Neural progenitor cell (in vitro differentiated cells): ENCODE data around the gene CARD19. TPM values are rescaled to one million over a fixed set of nuclear protein-coding genes. Genes with fewer than 3 reads are reported as not detected.

Source experiments
- DNase-seq: peaks from one replicate; pipeline ENCODE4 v3.0.0-alpha.2; 2016; ENCODE audit warnings: low spot score
- H2AFZ ChIP-seq: fragments of 200-600 bp; sonication (generic); replicated peaks from 2 replicates; pipeline ENCODE4 v1.6.1; 2016; ENCODE audit warnings: antibody characterized with exemption
- H3F3A ChIP-seq: fragments of 200-600 bp; sonication (generic); 2 replicates; pipeline ENCODE4 v1.6.1; 2016; ENCODE audit warnings: antibody characterized with exemption, low read depth
- H3K27ac ChIP-seq: fragments of 200-600 bp; sonication (generic); 2 replicates; pipeline ENCODE4 v1.5.1; 2016; ENCODE audit warnings: mild to moderate bottlenecking
- H3K27me3 ChIP-seq: fragments of 200-600 bp; sonication (generic); 2 replicates; pipeline ENCODE4 v1.6.1; 2016; ENCODE audit warnings: mild to moderate bottlenecking, moderate library complexity
- H3K36me3 ChIP-seq: fragments of 200-600 bp; sonication (generic); 2 replicates; pipeline ENCODE4 v1.5.1; 2016
- H3K4me1 ChIP-seq: fragments of 200-600 bp; sonication (generic); 2 replicates; pipeline ENCODE4 v1.6.1; 2016; ENCODE audit warnings: mixed run types
- H3K4me2 ChIP-seq: fragments of 200-600 bp; sonication (generic); 2 replicates; pipeline ENCODE4 v1.6.1; 2016
- H3K4me3 ChIP-seq: fragments of 200-600 bp; sonication (generic); 2 replicates; pipeline ENCODE4 v1.5.1; 2016
- H3K79me2 ChIP-seq: fragments of 200-600 bp; sonication (generic); 2 replicates; pipeline ENCODE4 v1.6.1; 2016; ENCODE audit warnings: low read depth
- H3K9ac ChIP-seq: fragments of 200-600 bp; sonication (generic); 2 replicates; pipeline ENCODE4 v1.6.1; 2016
- H3K9me3 ChIP-seq: fragments of 200-600 bp; sonication (generic); 2 replicates; pipeline ENCODE4 v1.5.1; 2016; ENCODE audit warnings: low read depth
- H4K20me1 ChIP-seq: fragments of 200-600 bp; sonication (generic); 2 replicates; pipeline ENCODE4 v1.6.1; 2016; ENCODE audit warnings: low read depth
- H3K27ac Mint-ChIP-seq: 3 replicates; pipeline ENCODE4 v1.8.0; 2021; ENCODE audit warnings: mixed read lengths
- H3K27me3 Mint-ChIP-seq: 2 replicates; pipeline ENCODE4 v1.8.0; 2022; ENCODE audit warnings: low read depth, mild to moderate bottlenecking, inconsistent platforms, moderate library complexity, mixed read lengths; ENCODE audit not compliant: insufficient read depth
- H3K36me3 Mint-ChIP-seq: 3 replicates; pipeline ENCODE4 v1.8.0; 2021; ENCODE audit warnings: mixed read lengths
- H3K4me1 Mint-ChIP-seq: 3 replicates; pipeline ENCODE4 v1.8.0; 2021; ENCODE audit warnings: mixed read lengths
- H3K4me3 Mint-ChIP-seq: 3 replicates; pipeline ENCODE4 v1.8.0; 2021; ENCODE audit warnings: mild to moderate bottlenecking, moderate library complexity, mixed read lengths
- H3K9me3 Mint-ChIP-seq: 3 replicates; pipeline ENCODE4 v1.8.0; 2020; ENCODE audit warnings: mixed read lengths
- CTCF ChIP-seq: fragments of 200-600 bp; sonication (generic); IDR thresholded peaks from 2 replicates; pipeline ENCODE4 v1.5.1; 2017; ENCODE audit warnings: antibody characterized with exemption, mild to moderate bottlenecking
- EZH2 ChIP-seq: fragments of 200-600 bp; sonication (generic); IDR thresholded peaks from 2 replicates; pipeline ENCODE4 v1.6.1; 2017; ENCODE audit warnings: antibody characterized with exemption, mild to moderate bottlenecking, moderate library complexity
- EZH2phosphoT487 ChIP-seq: fragments of 200-600 bp; sonication (generic); IDR thresholded peaks from 2 replicates; pipeline ENCODE4 v1.6.1; 2017; ENCODE audit warnings: antibody characterized with exemption
- total RNA-seq: library from RNA; depleted of rRNA; stranded (reverse); fragments of >200 nt; gene quantifications from 2 replicates; pipeline ENCODE4 v1.2.3, GENCODE V29; 2015; ENCODE audit warnings: low replicate concordance

CARD19 gene
- total RNA-seq, 1 donor from 2014 or later: 12.3 TPM

- no peak overlapping the region for H3K4me2 ChIP-seq
- H3K9me3 ChIP-seq: no peaks in the 10 kb centered on the region
- Mint-ChIP-seq H3K27ac (peak overlapping the region; percentile 12), H3K4me3 (peak overlapping the region; percentile 24), H3K36me3 (no peaks in the 10 kb centered on the region), H3K9me3 (peaks cover 2% of the 10 kb centered on the region), H3K27me3 (peaks cover 6% of the 10 kb centered on the region), H3K4me1 (peaks cover 16% of the 10 kb centered on the region)
- no peaks in the 10 kb centered on the region for H3K79me2 ChIP-seq
- H3K36me3 ChIP-seq: no peaks in the 10 kb centered on the region
- no peak overlapping the region for H3K27ac ChIP-seq
- H3K4me3 ChIP-seq: no peak overlapping the region
- peak; percentile 0 for DNase-seq
- H2AFZ ChIP-seq: no peak overlapping the region
- TF ChIP-seq EZH2phosphoT487 (no peak), EZH2 (no peak), CTCF (no peak)
- H3F3A ChIP-seq: no peaks in the 10 kb centered on the region
- no peaks in the 10 kb centered on the region for H3K4me1 ChIP-seq
- no peaks in the 10 kb centered on the region for H4K20me1 ChIP-seq
- no peak overlapping the region for H3K9ac ChIP-seq
- H3K27me3 ChIP-seq: no peaks in the 10 kb centered on the region
These were observed 12.2 kb upstream of the CARD19 start for GRCh38 chr9:93083592-93084470.

- H3K27ac ChIP-seq: no peak overlapping the region
- TF ChIP-seq CTCF: no peak
- no peak for TF ChIP-seq EZH2
- no peak for TF ChIP-seq EZH2phosphoT487
- no peaks in the 10 kb centered on the region for H3F3A ChIP-seq
- no peak for DNase-seq
- H3K9ac ChIP-seq: no peak overlapping the region
- H3K27ac Mint-ChIP-seq: no peak overlapping the region
- H3K27me3 ChIP-seq: no peaks in the 10 kb centered on the region
- H4K20me1 ChIP-seq: no peaks in the 10 kb centered on the region
- no peak overlapping the region for H3K4me3 ChIP-seq
- H3K4me1 ChIP-seq: no peaks in the 10 kb centered on the region
- peaks cover 6% of the 10 kb centered on the region for H3K27me3 Mint-ChIP-seq
- H3K9me3 Mint-ChIP-seq: peaks cover 2% of the 10 kb centered on the region
- H3K36me3 Mint-ChIP-seq: no peaks in the 10 kb centered on the region
- no peaks in the 10 kb centered on the region for H3K36me3 ChIP-seq
- H3K9me3 ChIP-seq: no peaks in the 10 kb centered on the region
- H3K4me3 Mint-ChIP-seq: no peak overlapping the region
- no peaks in the 10 kb centered on the region for H3K79me2 ChIP-seq
- no peak overlapping the region for H2AFZ ChIP-seq
- no peak overlapping the region for H3K4me2 ChIP-seq
- peaks cover 16% of the 10 kb centered on the region for H3K4me1 Mint-ChIP-seq
These were observed 11.5 kb upstream of the CARD19 start for GRCh38 chr9:93084471-93084881.

- Histone ChIP-seq H4K20me1 (no peaks in the 10 kb centered on the region), H3K36me3 (no peaks in the 10 kb centered on the region), H3K9ac (no peak overlapping the region), H3K9me3 (no peaks in the 10 kb centered on the region), H3K4me2 (no peak overlapping the region), H3K27ac (no peak overlapping the region), H3K4me1 (no peaks in the 10 kb centered on the region), H3K79me2 (no peaks in the 10 kb centered on the region), H3F3A (no peaks in the 10 kb centered on the region), H2AFZ (no peak overlapping the region), H3K27me3 (no peaks in the 10 kb centered on the region), H3K4me3 (no peak overlapping the region)
- Mint-ChIP-seq H3K4me1 (peaks cover 23% of the 10 kb centered on the region), H3K36me3 (no peaks in the 10 kb centered on the region), H3K4me3 (no peak overlapping the region), H3K27me3 (peaks cover 8% of the 10 kb centered on the region), H3K9me3 (peaks cover 2% of the 10 kb centered on the region), H3K27ac (no peak overlapping the region)
- peak; percentile 0 for DNase-seq
- TF ChIP-seq EZH2phosphoT487 (no peak), CTCF (no peak), EZH2 (no peak)
These were observed 10.3 kb upstream of the CARD19 start for GRCh38 chr9:93085676-93086075.
